Measurements from ENCODE around the gene FNDC3B. TPM values are rescaled to one million over a fixed set of nuclear protein-coding genes. Genes with fewer than 3 reads are reported as not detected.

Gene FNDC3B
- total and polyA plus RNA-seq, 2 donors (not counting 3 experiments of a cell fraction or from before 2014, with no cell fraction given), result 91.6 to 295 TPM

- no TSS peak for BruUV-seq (replicated peaks)
- Histone ChIP-seq H3K27me3 (ENCODE audit: control insufficient read depth in 2 of 2, insufficient read depth in 2 of 2, low read length in 2 of 2) (no peaks in the 10 kb centered on the region), H3K4me2 (ENCODE audit: insufficient read depth, low read length) (no peak overlapping the region), H3K27ac (ENCODE audit: insufficient read depth, low read depth, low read length) (no peak overlapping the region), H3K4me1 (ENCODE audit: control insufficient read depth, extremely low read depth, insufficient read depth, low read length) (no peaks in the 10 kb centered on the region), H3K4me3 (replicated peaks in 1 of 3; ENCODE audit: insufficient read depth in 1 of 3, low read depth in 1 of 3, low read length in 3 of 3) (no peak overlapping the region), H4K20me1 (replicated peaks; ENCODE audit: control insufficient read depth, extremely low read depth, insufficient read depth, low read length) (peaks cover 3% of the 10 kb centered on the region), H3K9ac (replicated peaks; ENCODE audit: extremely low read depth, insufficient read depth, low read length) (no peak overlapping the region), H3K36me3 (ENCODE audit: control insufficient read depth in 2 of 2, extremely low read depth in 1 of 2, insufficient read depth in 2 of 2, low read length in 2 of 2) (no peaks in the 10 kb centered on the region), H2AFZ (ENCODE audit: low read depth, low read length) (no peak overlapping the region), H3K79me2 (ENCODE audit: control insufficient read depth, insufficient read depth, low read length) (peaks cover 86% of the 10 kb centered on the region), H3K9me3 (replicated peaks; ENCODE audit: control insufficient read depth, insufficient read depth, low read length) (no peaks in the 10 kb centered on the region), H3K9me1 (replicated peaks; ENCODE audit: control insufficient read depth, extremely low read depth, insufficient read depth, low read length) (no peaks in the 10 kb centered on the region)
- intact Hi-C loops (cut with micrococcal nuclease) (no loop called here), dilution Hi-C loops (cut with MboI; ENCODE audit: extremely low pct_ligation_motif_present, low sequenced_read_pairs) (no loop called here)
- no peak for FAIRE-seq
- TF ChIP-seq CTCF (IDR thresholded peaks at IDR 0.05; ENCODE audit: extremely low read depth in 1 of 2, insufficient read depth in 1 of 2, low read depth in 1 of 2, low read length in 2 of 2), result no peak
- no peak for TF ChIP-seq FOS (IDR thresholded peaks at IDR 0.05; ENCODE audit: borderline replicate concordance, insufficient read depth, low read length)
- no peak for TF ChIP-seq POLR2AphosphoS5 (IDR thresholded peaks at IDR 0.05; ENCODE audit: insufficient read depth, low read depth, low read length)
- TF ChIP-seq EZH2 (IDR thresholded peaks at IDR 0.05; ENCODE audit: borderline replicate concordance, low read depth, low read length, severe bottlenecking), result no peak
- TF ChIP-seq MYC (IDR thresholded peaks at IDR 0.05; ENCODE audit: low read depth, low read length), result no peak
- TF ChIP-seq GATA2 (IDR thresholded peaks at IDR 0.05; ENCODE audit: insufficient read depth, insufficient read length, low read depth, low read length), result no peak
- TF ChIP-seq POLR2A (IDR thresholded peaks at IDR 0.05; ENCODE audit: low read depth, low read length), result no peak
- TF ChIP-seq JUN (IDR thresholded peaks at IDR 0.05; ENCODE audit: borderline replicate concordance, insufficient read depth, insufficient read length, low read depth), result no peak
- TF ChIP-seq MAX (IDR thresholded peaks at IDR 0.05; ENCODE audit: insufficient read depth, insufficient read length), result no peak
- CTCF ChIA-PET, result interaction anchor here (1.0 to 1.2 kb wide), 2 partner anchors 8 to 9 kb away, joined by 3 read pairs; no protein-coding TSS in a partner anchor
- no peak for DNase-seq (ENCODE audit: low read depth, low spot score)
- POLR2A ChIA-PET, result no interaction called here
Observed at GRCh38 chr3:172209333-172210321, 170.2 kb downstream of the FNDC3B start.
